IMR-90 (cell line): ENCODE measurements around the gene CSNK1G2. TPM values are rescaled to one million over a fixed set of nuclear protein-coding genes. Genes with fewer than 3 reads are reported as not detected.

Source experiments
- ATAC-seq: fragments of 200-7000 bp; cut with Tn5 transposase; 2 replicates; pipeline ENCODE4 v1.9.1; 2020; ENCODE audit warnings: low read depth, mild to moderate bottlenecking, moderate library complexity
- BruUV-seq: library from RNA; stranded (reverse); fragments of 400-500 nt; replicated peaks from 2 replicates; lab custom pipeline; 2021; lab: Mats Ljungman, UMichigan
- CTCF ChIA-PET: fragments of 300-600 bp; formaldehyde crosslinking; extraction: SDS; loops from one replicate; lab custom pipeline; 2021; ENCODE audit warnings: antibody characterized with exemption; lab: Yijun Ruan, JAX
- POLR2A ChIA-PET: fragments of 300-600 bp; sonication (Branson Sonifier 250); formaldehyde crosslinking; loops from one replicate; lab custom pipeline; 2022; ENCODE audit warnings: antibody characterized with exemption; ENCODE audit not compliant: unreplicated experiment; lab: Charles Lee
- DNase-seq: peaks from one replicate; pipeline ENCODE4 v3.0.0; 2013
- H2AFZ ChIP-seq: replicated peaks from 2 replicates; pipeline ENCODE3; 2013; ENCODE audit warnings: low read length, mild to moderate bottlenecking; ENCODE audit not compliant: poor library complexity
- H2AK5ac ChIP-seq: 2 replicates; pipeline ENCODE4 v1.6.1; 2013; ENCODE audit warnings: low read depth, low read length, inconsistent platforms
- H2AK9ac ChIP-seq: replicated peaks from 2 replicates; pipeline ENCODE3; 2013; ENCODE audit warnings: mild to moderate bottlenecking, low read depth, low read length, moderate library complexity; ENCODE audit not compliant: poor library complexity
- H2BK120ac ChIP-seq: 2 replicates; pipeline ENCODE4 v1.6.1; 2013; ENCODE audit warnings: low read depth, low read length, inconsistent platforms
- H2BK15ac ChIP-seq: 3 replicates; pipeline ENCODE4 v1.6.1; 2013; ENCODE audit warnings: low read depth, low read length, inconsistent platforms
- H2BK20ac ChIP-seq: 2 replicates; pipeline ENCODE4 v1.6.1; 2013; ENCODE audit warnings: low read depth, mild to moderate bottlenecking, inconsistent platforms, low read length, moderate library complexity
- H2BK5ac ChIP-seq: 2 replicates; pipeline ENCODE4 v1.6.1; 2013; ENCODE audit warnings: mild to moderate bottlenecking, low read depth, low read length, inconsistent platforms; ENCODE audit not compliant: poor library complexity, severe bottlenecking
- H3K14ac ChIP-seq: replicated peaks from 2 replicates; pipeline ENCODE4 v1.6.1; 2013; ENCODE audit warnings: low read depth, low read length, inconsistent platforms
- H3K18ac ChIP-seq: 2 replicates; pipeline ENCODE4 v1.6.1; 2013; ENCODE audit warnings: low read depth, low read length, control low read depth
- H3K23ac ChIP-seq: 2 replicates; pipeline ENCODE4 v1.6.1; 2013; ENCODE audit warnings: low read depth, low read length, inconsistent platforms
- H3K27ac ChIP-seq: 2 replicates; pipeline ENCODE4 v1.5.1; 2013; ENCODE audit warnings: mild to moderate bottlenecking, control low read depth, low read length; ENCODE audit not compliant: insufficient read depth
- H3K27me3 ChIP-seq: 2 replicates; pipeline ENCODE4 v1.6.1; 2013; ENCODE audit warnings: low read length; ENCODE audit not compliant: control insufficient read depth, insufficient read depth
- H3K36me3 ChIP-seq: 2 replicates; pipeline ENCODE4 v1.6.1; 2013; ENCODE audit warnings: low read length, mixed read lengths; ENCODE audit not compliant: control insufficient read depth, insufficient read depth
- H3K4ac ChIP-seq: 2 replicates; pipeline ENCODE4 v1.6.1; 2013; ENCODE audit warnings: low read depth, low read length, inconsistent platforms
- H3K4me1 ChIP-seq: 2 replicates; pipeline ENCODE4 v1.6.1; 2013; ENCODE audit warnings: low read length, mixed read lengths; ENCODE audit not compliant: control insufficient read depth, insufficient read depth
- H3K4me2 ChIP-seq: 2 replicates; pipeline ENCODE4 v1.6.1; 2013; ENCODE audit warnings: low read depth, mild to moderate bottlenecking, control low read depth, low read length, moderate library complexity
- H3K4me3 ChIP-seq: 2 replicates; pipeline ENCODE4 v1.5.1; 2013; ENCODE audit warnings: low read depth, mild to moderate bottlenecking, control low read depth, low read length, moderate library complexity; ENCODE audit not compliant: insufficient read depth
- H3K56ac ChIP-seq: 2 replicates; pipeline ENCODE4 v1.6.1; 2013; ENCODE audit warnings: low read length, inconsistent platforms; ENCODE audit not compliant: insufficient read depth; ENCODE audit errors: extremely low read depth
- H3K79me1 ChIP-seq, 2 experiments: 2 replicates each; pipeline ENCODE4 v1.6.1; 2013; ENCODE audit warnings: low read length in 2 of 2, inconsistent platforms in 1 of 2, low read depth in 1 of 2
- H3K9ac ChIP-seq: 2 replicates; pipeline ENCODE4 v1.6.1; 2013; ENCODE audit warnings: low read depth, low read length, control low read depth
- H3K9me1 ChIP-seq: 2 replicates; pipeline ENCODE4 v1.6.1; 2013; ENCODE audit warnings: low read length, inconsistent platforms; ENCODE audit not compliant: insufficient read depth
- H3K9me3 ChIP-seq: 2 replicates; pipeline ENCODE4 v1.6.1; 2013; ENCODE audit warnings: low read length; ENCODE audit not compliant: control insufficient read depth, insufficient read depth
- H4K20me1 ChIP-seq: 2 replicates; pipeline ENCODE4 v1.6.1; 2013; ENCODE audit warnings: low read length, inconsistent platforms; ENCODE audit not compliant: insufficient read depth
- H4K5ac ChIP-seq: 2 replicates; pipeline ENCODE4 v1.6.1; 2013; ENCODE audit warnings: mild to moderate bottlenecking, low read depth, low read length, control low read depth
- H4K8ac ChIP-seq, 2 experiments: 2 replicates each; pipeline ENCODE4 v1.6.1; 2013; ENCODE audit warnings: low read depth in 2 of 2, low read length in 2 of 2, control low read depth in 1 of 2, inconsistent platforms in 1 of 2
- H4K91ac ChIP-seq: 2 replicates; pipeline ENCODE4 v1.6.1; 2013; ENCODE audit warnings: low read depth, low read length, inconsistent platforms; ENCODE audit not compliant: insufficient read depth
- CEBPB ChIP-seq: IDR thresholded peaks from 2 replicates; pipeline ENCODE4 v1.6.1; 2012; ENCODE audit warnings: low read depth, low read length, improper control_type of control experiment
- CHD1 ChIP-seq: IDR thresholded peaks from 2 replicates; pipeline ENCODE4 v1.6.1; 2012; ENCODE audit warnings: low read depth, low read length, improper control_type of control experiment
- CTCF ChIP-seq: conservative IDR thresholded peaks from 2 replicates; pipeline ENCODE4 v1.5.1; 2012; ENCODE audit warnings: mild to moderate bottlenecking, low read depth, low read length, improper control_type of control experiment
- ELK1 ChIP-seq: fragments of 150-350 bp; IDR thresholded peaks from 2 replicates; pipeline ENCODE4 v1.6.1; 2016; ENCODE audit warnings: low read depth, mild to moderate bottlenecking, low read length, moderate library complexity, borderline replicate concordance
- MAFK ChIP-seq: IDR thresholded peaks from 2 replicates; pipeline ENCODE4 v1.6.1; 2012; ENCODE audit warnings: low read depth, low read length, improper control_type of control experiment
- MAZ ChIP-seq: IDR thresholded peaks from 2 replicates; pipeline ENCODE4 v1.6.1; 2012; ENCODE audit warnings: low read depth, mild to moderate bottlenecking, low read length, improper control_type of control experiment, moderate library complexity, borderline replicate concordance
- POLR2A ChIP-seq: IDR thresholded peaks from 2 replicates; pipeline ENCODE4 v1.6.1; 2012; ENCODE audit warnings: mild to moderate bottlenecking, low read depth, low read length
- RCOR1 ChIP-seq: IDR thresholded peaks from 2 replicates; pipeline ENCODE4 v1.6.1; 2012; ENCODE audit warnings: mild to moderate bottlenecking, low read length, improper control_type of control experiment; ENCODE audit not compliant: insufficient replicate concordance
- RFX5 ChIP-seq: IDR thresholded peaks from 2 replicates; pipeline ENCODE4 v1.8.0; 2012; ENCODE audit warnings: low read depth, mild to moderate bottlenecking, low read length, moderate library complexity
- USF2 ChIP-seq: fragments of 150-350 bp; IDR thresholded peaks from 2 replicates; pipeline ENCODE4 v1.6.1; 2017; ENCODE audit warnings: mild to moderate bottlenecking, antibody characterized with exemption, low read length, low read depth
- WGBS, 2 experiments: methylation state at CpG; one replicate each; pipeline versions ENCODE4 v1.1.5 to v1.1.7; 2013; ENCODE audit warnings: missing lambda C conversion rate in 2 of 2; ENCODE audit not compliant: insufficient read length in 1 of 2; ENCODE audit errors: extremely low coverage in 2 of 2; 5-methylcytosine and 5-hydroxymethylcytosine counted together
- dilution Hi-C: fragments of 300-500 bp; cut with HindIII; formaldehyde crosslinking; loops from one replicate; pipeline ENCODE4 v1.14.3; 2018; ENCODE audit warnings: low sequenced_read_pairs; ENCODE audit not compliant: unreplicated experiment
- in situ Hi-C: fragments of 300-500 bp; cut with MboI; formaldehyde crosslinking; loops from 3 replicates; pipeline ENCODE4 v1.14.3; 2019; ENCODE audit warnings: low sequenced_read_pairs, inconsistent platforms, mixed read lengths
- intact Hi-C: fragments of 100-400 bp; cut with micrococcal nuclease; formaldehyde crosslinking; loops from 2 replicates; pipeline ENCODE4 v1.10.0; 2022
- polyA plus RNA-seq, 3 experiments: library from polyadenylated mRNA; depleted of rRNA; stranded (reverse); fragments of >200 nt; gene quantifications; 2 replicates each; pipeline ENCODE4 v1.2.3, GENCODE V29; 2012; ENCODE audit warnings: low replicate concordance in 1 of 3
- total RNA-seq: library from RNA; depleted of rRNA; stranded (reverse); fragments of >200 nt; gene quantifications from 2 replicates; pipeline ENCODE4 v1.2.3, GENCODE V29; 2012

CSNK1G2 gene
- total and polyA plus RNA-seq, 2 of the 4 experiments (the other 2 are of a cell fraction), result 38.0 to 96.3 TPM

GRCh38 chr19:1918975-1919374 is 22.0 kb upstream of the CSNK1G2 start:
- Histone ChIP-seq H3K27ac (no peak overlapping the region), H2AK9ac (no peak overlapping the region), H3K4me3 (no peak overlapping the region), H3K56ac (no peak overlapping the region), H2BK120ac (no peak overlapping the region), H4K20me1 (peaks cover 20% of the 10 kb centered on the region), H2BK15ac (no peak overlapping the region), H3K18ac (no peak overlapping the region), H4K91ac (no peak overlapping the region), H3K27me3 (no peaks in the 10 kb centered on the region), H3K79me1 (peaks cover 3 to 16% of the 10 kb centered on the region in 2 experiments; a peak in 2 of 4 replicates), H2BK20ac (no peak overlapping the region), H3K14ac (no peak overlapping the region), H3K4me2 (no peak overlapping the region), H4K5ac (no peak overlapping the region), H2BK5ac (no peak overlapping the region), H3K9me1 (no peaks in the 10 kb centered on the region), H4K8ac (no peak overlapping the region), H3K4ac (no peak overlapping the region), H3K9ac (no peak overlapping the region), H3K23ac (no peak overlapping the region), H2AFZ (no peak overlapping the region), H3K4me1 (no peaks in the 10 kb centered on the region), H2AK5ac (no peak overlapping the region), H3K9me3 (no peaks in the 10 kb centered on the region), H3K36me3 (peaks cover 58% of the 10 kb centered on the region)
- ChIA-PET CTCF (no interaction called here), POLR2A (no interaction called here)
- no peak for DNase-seq
- WGBS, 2 experiments, result 97% methylated on average over 20 of the region's 28 CpGs; no CpG with 5 or more reads in 1 of the 2 experiments
- ATAC-seq, result no peak
- in situ Hi-C loops (no loop called here), dilution Hi-C loops (no loop called here), intact Hi-C loops (no loop called here)
- TF ChIP-seq ELK1 (no peak), USF2 (no peak), POLR2A (no peak), CEBPB (no peak), MAFK (no peak), MAZ (no peak), RCOR1 (no peak), RFX5 (no peak), CTCF (no peak), CHD1 (no peak)
- BruUV-seq, result no TSS peak
